ENCODE results near the gene ROBO2.

ROBO2 gene

DNA sequence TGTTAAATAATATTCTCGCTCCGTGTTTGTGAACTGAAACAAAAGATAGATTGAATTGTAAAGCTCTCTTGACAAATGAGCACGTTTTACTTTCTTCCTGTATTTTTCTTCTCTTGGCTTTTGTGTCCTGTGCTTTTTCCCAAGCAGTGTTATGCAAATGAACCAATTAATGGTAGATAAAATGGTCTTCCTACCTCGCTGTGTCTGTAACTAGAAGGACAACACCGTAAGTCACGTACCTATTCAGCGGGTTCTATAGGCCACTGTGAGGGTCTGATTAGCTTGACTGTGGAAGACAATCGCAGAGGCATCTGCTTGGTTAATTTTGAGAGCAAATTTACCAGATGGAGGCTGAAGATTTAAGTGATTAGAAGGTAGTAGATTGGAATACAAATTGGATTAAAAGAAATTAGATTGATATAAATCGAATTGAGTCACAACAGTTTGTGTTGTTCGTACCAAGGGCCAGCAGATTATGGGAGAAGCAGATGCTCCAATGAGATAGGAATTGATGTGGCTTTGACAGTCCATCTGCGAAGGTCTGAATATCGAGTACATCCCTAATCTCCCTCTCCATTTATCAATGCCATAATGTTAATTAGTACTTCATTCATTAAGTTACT is 40.2 kb downstream of the ROBO2 start:
- DNase-seq (ENCODE audit: low read depth): no peak
- TF ChIP-seq CTCF (IDR thresholded peaks at IDR 0.05; ENCODE audit: control insufficient read depth, extremely low read depth, insufficient read depth): no peak
- no peak overlapping the region for H3K4me3 ChIP-seq (ENCODE audit: low read depth, low read length)

- DNase-seq (ENCODE audit: low read depth): no peak
- TF ChIP-seq CTCF (IDR thresholded peaks at IDR 0.05; ENCODE audit: control insufficient read depth, extremely low read depth, insufficient read depth): no peak
- H3K4me3 ChIP-seq (ENCODE audit: low read depth, low read length): no peak overlapping the region
Measured at GRCh38 chr3:77081240-77081661, 41.4 kb downstream of the ROBO2 start.

DNA sequence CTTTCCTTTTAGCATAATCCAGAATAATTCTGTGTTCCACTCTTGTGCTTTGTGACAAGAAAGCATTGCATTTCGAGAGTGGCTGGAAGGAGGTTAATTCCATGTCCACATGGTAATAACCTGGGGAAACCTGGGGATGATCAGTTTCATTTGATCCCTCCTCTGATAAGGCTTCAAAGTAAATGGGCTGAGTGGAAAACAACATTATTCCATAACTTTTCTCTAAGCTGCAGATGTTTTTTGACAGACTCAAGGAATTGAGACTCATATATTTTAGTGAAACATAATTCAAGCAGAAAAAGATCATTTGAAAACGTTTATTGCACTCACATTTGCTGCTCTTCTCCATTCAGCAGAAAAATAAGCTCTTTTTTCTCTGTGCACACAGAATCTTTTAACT is 44.6 kb downstream of the ROBO2 start:
- no peak overlapping the region for H3K4me3 ChIP-seq (ENCODE audit: low read depth, low read length)
- no peak for TF ChIP-seq CTCF (IDR thresholded peaks at IDR 0.05; ENCODE audit: control insufficient read depth, extremely low read depth, insufficient read depth)
- DNase-seq (ENCODE audit: low read depth): no peak

DNA sequence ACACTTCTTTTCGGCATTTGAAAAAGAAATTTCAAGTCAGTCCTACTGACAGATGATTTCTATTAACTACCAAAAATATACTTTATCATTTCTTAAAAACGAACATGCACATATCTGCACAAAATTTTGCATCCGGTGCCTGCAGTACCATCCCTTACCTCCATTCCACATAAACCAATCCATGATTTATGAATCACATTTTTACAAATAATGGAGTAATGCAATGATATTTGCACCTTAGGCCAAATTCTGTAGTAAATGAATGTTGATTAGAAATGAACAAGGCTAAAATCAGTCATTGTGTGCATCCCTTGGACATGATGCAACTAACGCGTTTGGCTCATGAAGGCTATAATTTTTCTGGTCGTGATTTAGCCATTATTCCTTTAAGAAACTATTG is 46.5 kb downstream of the ROBO2 start:
- DNase-seq (ENCODE audit: low read depth): no peak
- TF ChIP-seq CTCF (IDR thresholded peaks at IDR 0.05; ENCODE audit: control insufficient read depth, extremely low read depth, insufficient read depth): no peak
- no peak overlapping the region for H3K4me3 ChIP-seq (ENCODE audit: low read depth, low read length)

GRCh38 chr3:77091809-77092208 is 51.9 kb downstream of the ROBO2 start:
- H3K4me3 ChIP-seq (ENCODE audit: low read depth, low read length): no peak overlapping the region
- DNase-seq (ENCODE audit: low read depth): no peak
- TF ChIP-seq CTCF (IDR thresholded peaks at IDR 0.05; ENCODE audit: control insufficient read depth, extremely low read depth, insufficient read depth): no peak

GRCh38 chr3:77093101-77093500 is 53.2 kb downstream of the ROBO2 start:
- no peak for DNase-seq (ENCODE audit: low read depth)
- TF ChIP-seq CTCF (IDR thresholded peaks at IDR 0.05; ENCODE audit: control insufficient read depth, extremely low read depth, insufficient read depth): no peak
- no peak overlapping the region for H3K4me3 ChIP-seq (ENCODE audit: low read depth, low read length)

GRCh38 chr3:77096145-77096544 is 56.2 kb downstream of the ROBO2 start:
- TF ChIP-seq CTCF (IDR thresholded peaks at IDR 0.05; ENCODE audit: control insufficient read depth, extremely low read depth, insufficient read depth): no peak
- no peak overlapping the region for H3K4me3 ChIP-seq (ENCODE audit: low read depth, low read length)
- no peak for DNase-seq (ENCODE audit: low read depth)
